Tibial nerve (tissue), 4 donors: Measurements from ENCODE around the gene RHEB. TPM values are rescaled to one million over a fixed set of nuclear protein-coding genes. Genes with fewer than 3 reads are reported as not detected.

Experiments used
- DNase-seq, 2 donors: peaks; one replicate each; pipeline ENCODE4 v3.0.0-alpha.2; 2019; ENCODE audit warnings: low spot score in 2 of 2
- H3K27ac ChIP-seq, 4 donors: fragments of 200-600 bp; sonication (generic) in 3 of 4; one replicate each; pipeline ENCODE4 v1.5.1; 2017 to 2019; ENCODE audit warnings: mild to moderate bottlenecking in 1 of 4
- H3K27me3 ChIP-seq, 2 donors: fragments of 200-600 bp; sonication (generic) in 1 of 2; one replicate each; pipeline versions ENCODE4 v1.5.1 to v1.6.0; 2017 to 2019
- H3K36me3 ChIP-seq, 3 donors: fragments of 200-600 bp; sonication (generic); one replicate each; pipeline ENCODE4 v1.5.1; 2018 to 2019
- H3K4me1 ChIP-seq, 4 donors: fragments of 200-600 bp; sonication (generic) in 3 of 4; one replicate each; pipeline ENCODE4 v1.5.1; 2017 to 2019
- H3K4me3 ChIP-seq, 4 donors: fragments of 200-600 bp; sonication (generic) in 3 of 4; one replicate each; pipeline ENCODE4 v1.5.1; 2017 to 2019; ENCODE audit warnings: mild to moderate bottlenecking in 1 of 4, moderate library complexity in 1 of 4
- H3K9me3 ChIP-seq, 4 donors: fragments of 200-600 bp; sonication (generic) in 3 of 4; one replicate each; pipeline ENCODE4 v1.5.1; 2017 to 2019
- EP300 ChIP-seq, 2 donors: sonication (generic); formaldehyde crosslinking; IDR thresholded peaks; one replicate each; pipeline ENCODE4 v1.6.1; 2017; ENCODE audit warnings: antibody characterized with exemption in 2 of 2, mild to moderate bottlenecking in 1 of 2
- POLR2A ChIP-seq, 2 donors: fragments of 450-650 bp; IDR thresholded peaks; one replicate each; pipeline ENCODE4 v1.6.1; 2017; ENCODE audit warnings: antibody characterized with exemption in 2 of 2, mild to moderate bottlenecking in 2 of 2, moderate library complexity in 2 of 2
- WGBS, 2 donors: methylation state at CpG; one replicate each; pipeline ENCODE4 v1.1.5; 2018; 5-methylcytosine and 5-hydroxymethylcytosine counted together
- total RNA-seq, 4 donors: library from RNA; depleted of rRNA; stranded (reverse); fragments of >200 nt; gene quantifications; one replicate each; pipeline ENCODE4 v1.1.0, GENCODE V29; 2016
- TF ChIP-seq, protein P1 (sequence below), 5 experiments: fragments of 200-600 bp in 3 of 5; fragments of 450-650 bp in 2 of 5; sonication (generic) in 3 of 5; IDR thresholded peaks; one replicate each; pipeline ENCODE4 v1.5.1; 2016 to 2019; ENCODE audit warnings: antibody characterized with exemption in 5 of 5, mild to moderate bottlenecking in 3 of 5, moderate library complexity in 2 of 5

The RHEB gene
- total RNA-seq, 4 donors from 2014 or later, result 95.4 to 128 (median 103) TPM

DNA sequence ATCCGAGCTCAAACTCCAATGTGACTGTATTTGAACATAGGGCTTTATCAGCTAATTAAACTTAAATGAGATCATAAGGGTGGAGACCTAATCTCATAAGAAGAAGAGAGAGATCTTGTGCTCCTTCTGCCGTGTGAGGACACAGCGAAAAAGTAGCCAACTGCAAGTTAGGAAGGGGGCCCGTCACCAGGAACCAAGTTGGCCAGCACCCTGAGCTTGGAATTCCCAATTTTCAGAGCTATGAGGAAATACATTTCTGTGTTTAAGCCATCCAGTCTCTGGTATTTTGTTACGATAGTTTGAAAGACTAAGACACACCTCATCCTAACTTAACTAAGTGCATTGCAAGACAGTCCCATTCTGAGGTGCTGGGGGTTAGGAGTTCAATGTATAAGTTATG, 95.8 kb downstream of the RHEB start:
- DNase-seq, result no peak
- H3K27me3 ChIP-seq, result no peaks in the 10 kb centered on the region
- peaks cover 0 to 40% (median 30%) of the 10 kb centered on the region in 4 donors for H3K4me1 ChIP-seq
- H3K27ac ChIP-seq, result no peak overlapping the region
- H3K36me3 ChIP-seq, result no peaks in the 10 kb centered on the region
- TF ChIP-seq, protein P1, sequence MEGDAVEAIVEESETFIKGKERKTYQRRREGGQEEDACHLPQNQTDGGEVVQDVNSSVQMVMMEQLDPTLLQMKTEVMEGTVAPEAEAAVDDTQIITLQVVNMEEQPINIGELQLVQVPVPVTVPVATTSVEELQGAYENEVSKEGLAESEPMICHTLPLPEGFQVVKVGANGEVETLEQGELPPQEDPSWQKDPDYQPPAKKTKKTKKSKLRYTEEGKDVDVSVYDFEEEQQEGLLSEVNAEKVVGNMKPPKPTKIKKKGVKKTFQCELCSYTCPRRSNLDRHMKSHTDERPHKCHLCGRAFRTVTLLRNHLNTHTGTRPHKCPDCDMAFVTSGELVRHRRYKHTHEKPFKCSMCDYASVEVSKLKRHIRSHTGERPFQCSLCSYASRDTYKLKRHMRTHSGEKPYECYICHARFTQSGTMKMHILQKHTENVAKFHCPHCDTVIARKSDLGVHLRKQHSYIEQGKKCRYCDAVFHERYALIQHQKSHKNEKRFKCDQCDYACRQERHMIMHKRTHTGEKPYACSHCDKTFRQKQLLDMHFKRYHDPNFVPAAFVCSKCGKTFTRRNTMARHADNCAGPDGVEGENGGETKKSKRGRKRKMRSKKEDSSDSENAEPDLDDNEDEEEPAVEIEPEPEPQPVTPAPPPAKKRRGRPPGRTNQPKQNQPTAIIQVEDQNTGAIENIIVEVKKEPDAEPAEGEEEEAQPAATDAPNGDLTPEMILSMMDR (IDR thresholded peaks at IDR 0.05), result no peak
- TF ChIP-seq EP300 (IDR thresholded peaks at IDR 0.05), result no peak
- no peak for TF ChIP-seq POLR2A (IDR thresholded peaks at IDR 0.05)
- no peak overlapping the region for H3K4me3 ChIP-seq
- peaks cover 0 to 28% (median 2%) of the 10 kb centered on the region in 4 donors for H3K9me3 ChIP-seq
- WGBS, 2 donors, result 88 to 90% methylated on average over 5 of the region's 5 CpGs

DNA sequence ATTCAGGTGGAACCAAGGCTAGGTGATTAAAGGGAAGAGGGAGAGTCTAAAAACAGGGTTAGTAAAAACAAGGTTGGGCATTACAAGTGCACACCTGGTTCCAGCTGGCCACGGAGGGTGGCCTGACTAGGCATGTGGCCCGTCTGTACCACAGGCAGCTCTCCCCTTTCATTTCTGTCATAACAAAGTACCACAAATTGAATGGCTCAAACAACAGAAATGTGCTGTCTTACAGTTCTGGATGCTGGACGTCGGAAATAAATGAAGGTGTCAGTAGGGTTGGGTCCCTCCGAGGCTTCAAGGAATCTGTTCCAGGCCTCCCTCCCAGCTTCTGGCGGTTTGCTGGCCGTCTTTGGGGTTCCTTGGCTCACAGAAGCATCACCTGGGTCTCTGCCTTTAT, 96.5 kb downstream of the RHEB start:
- TF ChIP-seq POLR2A (IDR thresholded peaks at IDR 0.05) (no peak), EP300 (IDR thresholded peaks at IDR 0.05) (no peak)
- TF ChIP-seq, protein P1 (IDR thresholded peaks at IDR 0.05), result no peak
- no peak for DNase-seq
- H3K27me3 ChIP-seq, result no peaks in the 10 kb centered on the region

DNA sequence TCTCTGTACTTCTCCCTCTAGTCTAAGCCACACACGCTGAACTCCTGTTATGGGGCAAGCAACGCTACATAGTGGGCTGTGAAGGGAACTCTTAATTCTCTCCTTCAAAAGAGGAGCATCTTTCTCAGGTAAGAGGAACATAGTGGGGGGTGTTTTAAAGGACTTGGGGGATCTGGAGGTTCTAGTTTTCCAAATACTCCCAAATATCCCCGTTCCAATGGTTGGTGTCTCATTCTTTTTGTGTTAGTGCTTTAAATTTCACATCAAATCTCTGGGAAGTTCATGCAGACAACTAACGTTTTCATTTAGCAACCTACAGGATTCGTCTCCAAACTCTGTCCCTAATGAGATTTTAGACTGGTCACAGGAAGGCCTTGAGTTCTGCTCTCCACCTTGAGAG, 97.5 kb downstream of the RHEB start:
- TF ChIP-seq EP300 (IDR thresholded peaks at IDR 0.05), result no peak
- no peak for TF ChIP-seq POLR2A (IDR thresholded peaks at IDR 0.05)
- TF ChIP-seq, protein P1 (IDR thresholded peaks at IDR 0.05), result no peak
- no peaks in the 10 kb centered on the region for H3K36me3 ChIP-seq
- peaks cover 0 to 23% (median 15%) of the 10 kb centered on the region in 4 donors for H3K4me1 ChIP-seq
- H3K9me3 ChIP-seq, result peaks cover 0 to 30% (median 2%) of the 10 kb centered on the region in 4 donors
- H3K27ac ChIP-seq, result no peak overlapping the region
- no peaks in the 10 kb centered on the region for H3K27me3 ChIP-seq
- H3K4me3 ChIP-seq, result no peak overlapping the region
- DNase-seq, result no peak
- 71 to 94% methylated on average over 5 of the region's 5 CpGs for WGBS, 2 donors

More for the DNA sequence above, 96.5 kb downstream of the RHEB start:
- WGBS, 2 donors, result 77 to 84% methylated on average over 7 of the region's 7 CpGs
- Histone ChIP-seq H3K4me3 (no peak overlapping the region), H3K4me1 (peaks cover 0 to 33% (median 23%) of the 10 kb centered on the region in 4 donors), H3K36me3 (no peaks in the 10 kb centered on the region), H3K27ac (no peak overlapping the region), H3K9me3 (peaks cover 0 to 30% (median 2%) of the 10 kb centered on the region in 4 donors)

DNA sequence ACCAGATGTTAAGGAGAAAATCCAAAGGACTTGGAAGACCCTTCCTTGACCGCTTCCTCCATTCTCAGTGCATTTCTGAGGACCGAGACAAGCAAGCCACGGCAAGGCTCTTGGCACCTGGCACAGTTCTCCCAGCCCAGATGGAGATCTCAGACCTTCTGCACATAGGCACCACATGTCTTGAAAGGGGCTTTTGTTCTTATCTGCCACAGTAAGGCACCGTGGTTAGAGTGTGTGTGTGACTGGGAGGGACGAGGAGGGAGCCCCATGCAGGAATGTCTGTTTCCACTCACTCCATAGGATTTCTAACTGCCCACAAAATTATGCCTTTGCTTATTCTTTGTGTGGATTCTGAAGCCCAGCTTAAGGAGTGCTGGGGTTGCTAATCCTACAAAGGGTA, 99.6 kb downstream of the RHEB start:
- Histone ChIP-seq H3K27ac (peak overlapping the region in 2 of 4 donors; percentile 52 to 56), H3K4me1 (peaks cover 0 to 17% (median 3%) of the 10 kb centered on the region in 4 donors), H3K36me3 (no peaks in the 10 kb centered on the region), H3K9me3 (peaks cover 0 to 30% (median 2%) of the 10 kb centered on the region in 4 donors), H3K27me3 (no peaks in the 10 kb centered on the region), H3K4me3 (no peak overlapping the region)
- 48 to 49% methylated on average over 5 of the region's 5 CpGs for WGBS, 2 donors
- no peak for DNase-seq
- no peak for TF ChIP-seq EP300 (IDR thresholded peaks at IDR 0.05)
- TF ChIP-seq POLR2A (IDR thresholded peaks at IDR 0.05), result no peak
- TF ChIP-seq, protein P1 (IDR thresholded peaks at IDR 0.05), result no peak

DNA sequence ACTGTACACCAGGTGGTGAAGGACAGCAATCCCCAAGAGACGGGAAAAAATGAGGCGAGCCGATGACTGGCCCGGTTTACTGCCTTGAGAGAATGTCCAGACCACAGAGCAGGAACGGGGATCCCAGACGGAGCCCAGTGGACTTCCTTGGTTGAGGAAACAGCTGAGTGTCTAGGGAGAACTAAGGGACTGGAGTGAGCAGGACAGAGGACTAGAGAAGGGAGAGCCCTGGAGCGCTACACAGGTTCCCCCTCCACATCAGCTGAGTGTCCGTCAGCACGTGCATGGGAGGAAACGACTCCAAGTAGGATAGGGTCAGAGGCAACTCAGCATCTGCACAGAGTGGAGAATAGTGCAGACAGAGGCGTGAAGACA, 102.8 kb downstream of the RHEB start:
- Histone ChIP-seq H3K4me1 (peaks cover 0 to 17% (median 2%) of the 10 kb centered on the region in 4 donors), H3K27ac (peak overlapping the region in 2 of 4 donors; percentile 73 to 77), H3K9me3 (peaks cover 0 to 25% (median 2%) of the 10 kb centered on the region in 4 donors), H3K36me3 (no peaks in the 10 kb centered on the region), H3K4me3 (no peak overlapping the region), H3K27me3 (no peaks in the 10 kb centered on the region)
- WGBS, 2 donors, result 42 to 43% methylated on average over 11 of the region's 11 CpGs
- DNase-seq, result no peak
- TF ChIP-seq, protein P1 (IDR thresholded peaks at IDR 0.05), result no peak
- peak in 1 of 2 donors; percentile 34 for TF ChIP-seq EP300 (IDR thresholded peaks at IDR 0.05)
